ENCODE data around the gene VMO1. TPM values are rescaled to one million over a fixed set of nuclear protein-coding genes. Genes with fewer than 3 reads are reported as not detected.
A peak's percentile ranks its signal among the peaks of the same experiment; 100 is the strongest.

VMO1 gene
- total RNA-seq, 1 experiment from 2014 or later: not detected

GRCh38 chr17:4741544-4741943, 44.6 kb downstream of the VMO1 start:
- TF ChIP-seq CTCF (conservative IDR thresholded peaks at IDR 0.05): no peak
- Histone ChIP-seq H2AK5ac (ENCODE audit: insufficient read length, low read length) (no peak overlapping the region), H2BK5ac (ENCODE audit: insufficient read length, low read length) (no peak overlapping the region), H4K5ac (ENCODE audit: insufficient read length, low read depth, low read length) (no peak overlapping the region), H2BK20ac (ENCODE audit: low read depth, low read length, poor library complexity, severe bottlenecking) (no peak overlapping the region), H3K27ac (ENCODE audit: insufficient read length, low read depth, low read length) (no peak overlapping the region), H3K56ac (ENCODE audit: insufficient read length, low read depth, low read length) (no peak overlapping the region), H3K18ac (ENCODE audit: insufficient read length, low read depth, low read length) (no peak overlapping the region), H4K91ac (ENCODE audit: insufficient read length, low read depth, low read length) (no peak overlapping the region), H2BK12ac (ENCODE audit: insufficient read length, low read depth, low read length) (no peak overlapping the region), H4K8ac (replicated peaks; ENCODE audit: insufficient read length, low read depth, low read length) (no peak overlapping the region), H3K14ac (ENCODE audit: insufficient read depth, low read length) (no peak overlapping the region), H3K4me1 (ENCODE audit: insufficient read depth, low read length) (no peaks in the 10 kb centered on the region), H3K9ac (ENCODE audit: extremely low read depth, insufficient read length, low read length) (no peak overlapping the region), H3K27me3 (ENCODE audit: insufficient read depth, low read length) (peaks cover 35% of the 10 kb centered on the region), H2BK120ac (ENCODE audit: low read depth, low read length, poor library complexity, severe bottlenecking) (no peak overlapping the region), H2BK15ac (ENCODE audit: low read depth, low read length) (no peak overlapping the region), H3K4me2 (ENCODE audit: insufficient read depth, insufficient read length, low read length) (no peak overlapping the region), H3T11ph (ENCODE audit: low read length) (no peak overlapping the region), H4K20me1 (ENCODE audit: control insufficient read depth, insufficient read depth, insufficient read length) (no peaks in the 10 kb centered on the region), H3K9me3 (ENCODE audit: control insufficient read depth, low read depth, low read length) (no peaks in the 10 kb centered on the region), H3K23me2 (ENCODE audit: insufficient read length, low read depth, low read length, poor library complexity, severe bottlenecking) (peaks cover 11% of the 10 kb centered on the region), H3K79me2 (ENCODE audit: insufficient read depth, low read length) (no peaks in the 10 kb centered on the region), H2AFZ (ENCODE audit: low read length) (no peak overlapping the region), H3K23ac (ENCODE audit: insufficient read length, low read depth, low read length) (no peak overlapping the region), H3K4ac (ENCODE audit: low read depth, low read length) (no peak overlapping the region), H3K79me1 (ENCODE audit: insufficient read depth, low read depth, low read length, poor library complexity, severe bottlenecking) (no peaks in the 10 kb centered on the region)
- peaks cover 89% of the 10 kb centered on the region for H3K27me3 Mint-ChIP-seq (ENCODE audit: low read depth)
- WGBS (ENCODE audit: extremely low coverage, insufficient read length, low lambda C conversion rate): no CpG with 5 or more reads among the region's 8 CpGs
- no peaks in the 10 kb centered on the region for H3K9me3 Mint-ChIP-seq
- H3K4me1 Mint-ChIP-seq: peaks cover 25 to 30% of the 10 kb centered on the region in 2 experiments
- H3K4me3 Mint-ChIP-seq: peak overlapping the region in 1 of 2 experiments; percentile 28; a peak in 2 of 5 replicates
- no peak overlapping the region for H3K27ac Mint-ChIP-seq
- peaks cover 0 to 3% (median 0%) of the 10 kb centered on the region in 3 experiments; a peak in 1 of 7 replicates for H3K36me3 Mint-ChIP-seq (ENCODE audit: insufficient read depth in 1 of 3, low read depth in 3 of 3)
- DNase-seq: no peak
